WTC11 (cell line): ENCODE measurements around the gene HRC. TPM values are rescaled to one million over a fixed set of nuclear protein-coding genes. Genes with fewer than 3 reads are reported as not detected.
A peak's percentile ranks its signal among the peaks of the same experiment; 100 is the strongest.

ENCODE experiments used
- ATAC-seq: fragments of 200-7000 bp; cut with Tn5 transposase; 2 replicates; pipeline ENCODE4 v1.10.0; 2021; ENCODE audit warnings: mild to moderate bottlenecking, moderate library complexity
- CTCF ChIA-PET: fragments of 300-600 bp; sonication (Branson Sonifier 250); formaldehyde crosslinking; loops from one replicate; lab custom pipeline; 2021; ENCODE audit warnings: antibody characterized with exemption; lab: Charles Lee
- POLR2A ChIA-PET: fragments of 350-600 bp; sonication (Branson Sonifier 250); formaldehyde crosslinking; loops from one replicate; lab custom pipeline; 2021; ENCODE audit warnings: antibody characterized with exemption; lab: Charles Lee
- DNase-seq: peaks from one replicate; pipeline ENCODE4 v3.0.0; 2021; ENCODE audit warnings: low spot score
- H3K27ac Mint-ChIP-seq: 2 replicates; pipeline ENCODE4 v1.8.0; 2021; ENCODE audit warnings: mixed read lengths
- H3K27me3 Mint-ChIP-seq: 2 replicates; pipeline ENCODE4 v1.8.0; 2021; ENCODE audit warnings: low read depth, mild to moderate bottlenecking, moderate library complexity, mixed read lengths
- H3K36me3 Mint-ChIP-seq: 2 replicates; pipeline ENCODE4 v1.8.0; 2021; ENCODE audit warnings: mixed read lengths
- H3K4me1 Mint-ChIP-seq: 2 replicates; pipeline ENCODE4 v1.8.0; 2022; ENCODE audit warnings: mixed read lengths
- H3K4me3 Mint-ChIP-seq: 2 replicates; pipeline ENCODE4 v1.8.0; 2021; ENCODE audit warnings: mild to moderate bottlenecking, moderate library complexity, mixed read lengths
- H3K9me3 Mint-ChIP-seq: 2 replicates; pipeline ENCODE4 v1.8.0; 2021; ENCODE audit warnings: mixed read lengths
- ARID4B ChIP-seq: sonication (generic); formaldehyde crosslinking; IDR thresholded peaks from 2 replicates; pipeline ENCODE4 v1.8.0; 2023; ENCODE audit warnings: missing genetic modification reagents, mild to moderate bottlenecking, borderline replicate concordance
- ATF1 ChIP-seq: sonication (generic); formaldehyde crosslinking; IDR thresholded peaks from 2 replicates; pipeline ENCODE4 v1.8.1; 2023; ENCODE audit warnings: mild to moderate bottlenecking, moderate library complexity, missing genetic modification reagents
- ATF2 ChIP-seq: sonication (generic); formaldehyde crosslinking; IDR thresholded peaks from 2 replicates; pipeline ENCODE4 v1.8.1; 2022; ENCODE audit warnings: low read depth, missing genetic modification reagents, borderline replicate concordance
- CBFB ChIP-seq: sonication (generic); formaldehyde crosslinking; IDR thresholded peaks from 2 replicates; pipeline ENCODE4 v1.8.1; 2022; ENCODE audit warnings: mild to moderate bottlenecking, low read depth, missing genetic modification reagents
- ETV6 ChIP-seq: sonication (generic); formaldehyde crosslinking; IDR thresholded peaks from 2 replicates; pipeline ENCODE4 v1.8.1; 2022; ENCODE audit warnings: mild to moderate bottlenecking, missing genetic modification reagents
- FOXP1 ChIP-seq: sonication (generic); formaldehyde crosslinking; IDR thresholded peaks from 2 replicates; pipeline ENCODE4 v1.8.0; 2022; ENCODE audit warnings: missing genetic modification reagents, mild to moderate bottlenecking, moderate library complexity, borderline replicate concordance
- FOXP4 ChIP-seq: sonication (generic); formaldehyde crosslinking; IDR thresholded peaks from 2 replicates; pipeline ENCODE4 v1.8.0; 2022; ENCODE audit warnings: mild to moderate bottlenecking, missing genetic modification reagents
- MLX ChIP-seq: sonication (generic); formaldehyde crosslinking; IDR thresholded peaks from 2 replicates; pipeline ENCODE4 v1.8.1; 2023; ENCODE audit warnings: mild to moderate bottlenecking, missing genetic modification reagents, moderate library complexity
- PREB ChIP-seq: sonication (generic); formaldehyde crosslinking; IDR thresholded peaks from 2 replicates; pipeline ENCODE4 v1.8.1; 2022; ENCODE audit warnings: mild to moderate bottlenecking, missing genetic modification reagents, moderate library complexity, borderline replicate concordance
- RORB ChIP-seq: fragments of 250-450 bp; sonication (Bioruptor Pico); IDR thresholded peaks from 2 replicates; pipeline ENCODE4 v1.9.0; 2021; ENCODE audit warnings: mild to moderate bottlenecking
- SMAD4 ChIP-seq: sonication (generic); formaldehyde crosslinking; IDR thresholded peaks from 2 replicates; pipeline ENCODE4 v1.8.0; 2022; ENCODE audit warnings: mild to moderate bottlenecking, missing genetic modification reagents
- TEAD4 ChIP-seq: sonication (generic); formaldehyde crosslinking; IDR thresholded peaks from 2 replicates; pipeline ENCODE4 v1.8.0; 2022; ENCODE audit warnings: mild to moderate bottlenecking, missing genetic modification reagents
- ZNF138 ChIP-seq: sonication (generic); formaldehyde crosslinking; conservative IDR thresholded peaks from 2 replicates; pipeline ENCODE4 v1.8.1; 2022; ENCODE audit warnings: mild to moderate bottlenecking, moderate library complexity, missing genetic modification reagents
- total RNA-seq: library from RNA; stranded (reverse); gene quantifications from 3 replicates; pipeline ENCODE4 v1.2.3, GENCODE V29; 2021
- TF ChIP-seq, protein P1 (sequence below): sonication (generic); formaldehyde crosslinking; IDR thresholded peaks from 2 replicates; pipeline ENCODE4 v1.8.1; 2022; ENCODE audit warnings: low read depth, mild to moderate bottlenecking, moderate library complexity, missing genetic modification reagents, borderline replicate concordance
- TF ChIP-seq, protein P2 (sequence below): fragments of 250-450 bp; sonication (Bioruptor Pico); IDR thresholded peaks from 2 replicates; pipeline ENCODE4 v1.9.0; 2021; ENCODE audit warnings: moderate library complexity, mild to moderate bottlenecking, inconsistent platforms, borderline replicate concordance
- TF ChIP-seq, protein P3 (sequence below): sonication (generic); formaldehyde crosslinking; IDR thresholded peaks from 2 replicates; pipeline ENCODE4 v1.8.0; 2023; ENCODE audit warnings: missing genetic modification reagents
- TF ChIP-seq, protein P4 (sequence below): fragments of 250-450 bp; sonication (Bioruptor Pico); IDR thresholded peaks from 2 replicates; pipeline ENCODE4 v2.1.2; 2022; ENCODE audit warnings: mild to moderate bottlenecking, moderate library complexity
- TF ChIP-seq, protein P5 (sequence below): sonication (generic); formaldehyde crosslinking; IDR thresholded peaks from 2 replicates; pipeline ENCODE4 v1.8.1; 2023; ENCODE audit warnings: mild to moderate bottlenecking, missing genetic modification reagents

HRC gene
- total RNA-seq, 1 experiment from 2014 or later: 1.9 TPM

DNA sequence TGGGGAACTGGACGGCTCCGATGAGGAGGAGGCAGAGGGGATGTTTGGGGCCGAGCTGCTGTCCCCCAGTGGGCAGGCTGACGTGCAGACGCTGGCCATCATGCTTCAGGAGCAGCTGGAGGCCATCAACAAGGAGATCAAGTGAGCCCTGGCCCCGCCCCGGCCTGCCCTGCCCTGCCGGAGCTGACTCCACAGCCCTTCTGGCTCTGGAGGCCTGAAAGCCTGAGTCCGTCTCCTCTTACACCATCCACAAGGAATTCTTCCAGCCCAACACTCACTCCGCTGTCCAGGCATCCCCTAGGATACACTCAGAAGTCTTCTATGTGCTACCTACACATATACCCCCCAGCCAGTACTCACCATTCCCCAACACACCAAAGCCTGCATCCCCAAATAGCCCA is 18.4 kb downstream of the HRC start:
- Mint-ChIP-seq H3K27ac (peak overlapping the region; percentile 6; the same call in 1 of the 2 replicates), H3K27me3 (peaks cover 52% of the 10 kb centered on the region), H3K4me3 (no peak overlapping the region), H3K9me3 (no peaks in the 10 kb centered on the region), H3K36me3 (peaks cover 30% of the 10 kb centered on the region), H3K4me1 (peaks cover 27% of the 10 kb centered on the region)
- ATAC-seq (no peak), DNase-seq (no peak)
- ChIA-PET POLR2A (no interaction called here), CTCF (interaction anchor here (0.6 to 3.1 kb wide), 6 partner anchors 9 to 118 kb away, joined by 3 to 6 read pairs (median 4); no protein-coding TSS in a partner anchor)
- no peak for TF ChIP-seq TEAD4 (CRISPR knock-in tag)
- TF ChIP-seq ARID4B (CRISPR knock-in tag): no peak
- TF ChIP-seq CBFB: no peak
- no peak for TF ChIP-seq SMAD4 (CRISPR knock-in tag)
- no peak for TF ChIP-seq ATF2 (CRISPR knock-in tag)
- TF ChIP-seq ATF1: no peak

- H3K27ac Mint-ChIP-seq: no peak overlapping the region
- CTCF ChIA-PET: interaction anchor here (0.6 to 9.7 kb wide), 10 partner anchors 8 to 298 kb away, joined by 3 to 118 read pairs (median 3); partner anchors contain the start of gene LIN7B
- TF ChIP-seq, protein P1, sequence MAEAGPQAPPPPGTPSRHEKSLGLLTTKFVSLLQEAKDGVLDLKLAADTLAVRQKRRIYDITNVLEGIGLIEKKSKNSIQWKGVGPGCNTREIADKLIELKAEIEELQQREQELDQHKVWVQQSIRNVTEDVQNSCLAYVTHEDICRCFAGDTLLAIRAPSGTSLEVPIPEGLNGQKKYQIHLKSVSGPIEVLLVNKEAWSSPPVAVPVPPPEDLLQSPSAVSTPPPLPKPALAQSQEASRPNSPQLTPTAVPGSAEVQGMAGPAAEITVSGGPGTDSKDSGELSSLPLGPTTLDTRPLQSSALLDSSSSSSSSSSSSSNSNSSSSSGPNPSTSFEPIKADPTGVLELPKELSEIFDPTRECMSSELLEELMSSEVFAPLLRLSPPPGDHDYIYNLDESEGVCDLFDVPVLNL (CRISPR knock-in tag): no peak
- no peak for TF ChIP-seq RORB
- TF ChIP-seq FOXP4 (CRISPR knock-in tag): no peak
- TF ChIP-seq, protein P2, sequence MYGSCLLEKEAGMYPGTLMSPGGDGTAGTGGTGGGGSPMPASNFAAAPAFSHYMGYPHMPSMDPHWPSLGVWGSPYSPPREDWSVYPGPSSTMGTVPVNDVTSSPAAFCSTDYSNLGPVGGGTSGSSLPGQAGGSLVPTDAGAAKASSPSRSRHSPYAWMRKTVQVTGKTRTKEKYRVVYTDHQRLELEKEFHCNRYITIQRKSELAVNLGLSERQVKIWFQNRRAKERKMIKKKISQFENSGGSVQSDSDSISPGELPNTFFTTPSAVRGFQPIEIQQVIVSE: no peak
- TF ChIP-seq, protein P3, sequence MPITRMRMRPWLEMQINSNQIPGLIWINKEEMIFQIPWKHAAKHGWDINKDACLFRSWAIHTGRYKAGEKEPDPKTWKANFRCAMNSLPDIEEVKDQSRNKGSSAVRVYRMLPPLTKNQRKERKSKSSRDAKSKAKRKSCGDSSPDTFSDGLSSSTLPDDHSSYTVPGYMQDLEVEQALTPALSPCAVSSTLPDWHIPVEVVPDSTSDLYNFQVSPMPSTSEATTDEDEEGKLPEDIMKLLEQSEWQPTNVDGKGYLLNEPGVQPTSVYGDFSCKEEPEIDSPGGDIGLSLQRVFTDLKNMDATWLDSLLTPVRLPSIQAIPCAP (CRISPR knock-in tag): no peak
- no peak for TF ChIP-seq PREB (CRISPR knock-in tag)
- TF ChIP-seq FOXP1 (CRISPR knock-in tag): no peak
- TF ChIP-seq, protein P4, sequence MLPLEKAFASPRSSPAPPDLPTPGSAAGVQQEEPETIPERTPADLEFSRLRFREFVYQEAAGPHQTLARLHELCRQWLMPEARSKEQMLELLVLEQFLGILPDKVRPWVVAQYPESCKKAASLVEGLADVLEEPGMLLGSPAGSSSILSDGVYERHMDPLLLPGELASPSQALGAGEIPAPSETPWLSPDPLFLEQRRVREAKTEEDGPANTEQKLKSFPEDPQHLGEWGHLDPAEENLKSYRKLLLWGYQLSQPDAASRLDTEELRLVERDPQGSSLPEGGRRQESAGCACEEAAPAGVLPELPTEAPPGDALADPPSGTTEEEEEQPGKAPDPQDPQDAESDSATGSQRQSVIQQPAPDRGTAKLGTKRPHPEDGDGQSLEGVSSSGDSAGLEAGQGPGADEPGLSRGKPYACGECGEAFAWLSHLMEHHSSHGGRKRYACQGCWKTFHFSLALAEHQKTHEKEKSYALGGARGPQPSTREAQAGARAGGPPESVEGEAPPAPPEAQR (CRISPR knock-in tag): no peak
- TF ChIP-seq, protein P5, sequence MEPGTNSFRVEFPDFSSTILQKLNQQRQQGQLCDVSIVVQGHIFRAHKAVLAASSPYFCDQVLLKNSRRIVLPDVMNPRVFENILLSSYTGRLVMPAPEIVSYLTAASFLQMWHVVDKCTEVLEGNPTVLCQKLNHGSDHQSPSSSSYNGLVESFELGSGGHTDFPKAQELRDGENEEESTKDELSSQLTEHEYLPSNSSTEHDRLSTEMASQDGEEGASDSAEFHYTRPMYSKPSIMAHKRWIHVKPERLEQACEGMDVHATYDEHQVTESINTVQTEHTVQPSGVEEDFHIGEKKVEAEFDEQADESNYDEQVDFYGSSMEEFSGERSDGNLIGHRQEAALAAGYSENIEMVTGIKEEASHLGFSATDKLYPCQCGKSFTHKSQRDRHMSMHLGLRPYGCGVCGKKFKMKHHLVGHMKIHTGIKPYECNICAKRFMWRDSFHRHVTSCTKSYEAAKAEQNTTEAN (CRISPR knock-in tag): no peak
- TF ChIP-seq ETV6 (CRISPR knock-in tag): no peak
- no peak for TF ChIP-seq ZNF138
- no peak for TF ChIP-seq MLX (CRISPR knock-in tag)
Measured at GRCh38 chr19:49135686-49136085, 19.5 kb downstream of the HRC start.

More at GRCh38 chr19:49135686-49136085, 19.5 kb downstream of the HRC start:
- DNase-seq (no peak), ATAC-seq (no peak)
- Mint-ChIP-seq H3K9me3 (no peaks in the 10 kb centered on the region), H3K27me3 (peaks cover 46% of the 10 kb centered on the region), H3K4me1 (peaks cover 27% of the 10 kb centered on the region), H3K36me3 (peaks cover 30% of the 10 kb centered on the region), H3K4me3 (no peak overlapping the region)
- POLR2A ChIA-PET: interaction anchor here (0.5 to 1.3 kb wide), 2 partner anchors 14 to 204 kb away, joined by 3 to 8 read pairs; no protein-coding TSS in a partner anchor
